Right renal pelvis (tissue), 4 donors: ENCODE results near the gene BCL2L14. TPM values are rescaled to one million over a fixed set of nuclear protein-coding genes. Genes with fewer than 3 reads are reported as not detected.
"Not testable (repeated sequence)": the region's sequence is repeated elsewhere in the genome, so short reads cannot be mapped to it uniquely, and the experiment has no call there.

Experiments used
- DNase-seq, 4 donors: peaks; one replicate each; pipeline ENCODE4 v3.0.0-alpha.2; 2013; ENCODE audit warnings: low read depth in 4 of 4, low spot score in 3 of 4, missing footprints in 1 of 4
- polyA plus RNA-seq, 4 donors: library from polyadenylated mRNA; unstranded; fragments of 120-200 nt; gene quantifications; one replicate each; pipeline ENCODE4 v1.2.1, GENCODE V29; 2013; ENCODE audit not compliant: insufficient read length in 4 of 4

BCL2L14 gene
- polyA plus RNA-seq, 4 donors: 0.22 to 0.97 (median 0.36) TPM

DNA sequence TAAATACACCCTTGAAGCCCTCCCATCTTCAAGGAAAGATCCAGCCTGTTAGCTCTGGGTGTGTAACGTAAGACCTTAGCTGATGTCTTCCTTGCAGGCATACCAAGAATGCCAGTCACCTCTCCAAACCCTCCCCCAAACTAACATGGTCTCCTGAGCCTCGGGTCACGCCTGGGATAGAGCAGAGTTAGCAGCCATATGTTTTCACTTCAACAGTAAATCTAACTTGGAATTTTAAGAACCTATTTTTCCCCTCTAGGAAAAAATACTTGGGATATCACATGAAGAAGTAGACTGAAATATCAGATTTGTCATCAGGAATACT is 27.9 kb downstream of the BCL2L14 start:
- no peak for DNase-seq

DNA sequence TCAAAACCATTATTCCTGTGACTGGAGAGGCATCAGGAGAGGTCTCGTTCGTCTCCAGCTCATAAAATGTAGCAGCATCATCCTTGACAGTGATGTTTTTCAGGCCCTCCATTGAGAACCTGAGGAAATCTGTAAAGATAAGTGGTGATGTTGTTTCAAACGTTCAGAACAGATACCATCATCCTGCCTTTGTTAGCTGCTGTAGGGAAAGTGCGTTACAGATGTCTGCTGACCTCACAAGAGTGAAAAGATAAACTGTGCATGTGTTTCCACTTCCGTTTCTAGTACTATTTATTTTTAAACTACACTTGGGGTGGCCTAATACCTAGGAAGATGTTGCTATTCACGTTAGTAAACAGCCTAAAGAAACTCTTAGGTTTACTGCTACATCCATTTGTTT is 28.4 kb downstream of the BCL2L14 start:
- no peak for DNase-seq

DNA sequence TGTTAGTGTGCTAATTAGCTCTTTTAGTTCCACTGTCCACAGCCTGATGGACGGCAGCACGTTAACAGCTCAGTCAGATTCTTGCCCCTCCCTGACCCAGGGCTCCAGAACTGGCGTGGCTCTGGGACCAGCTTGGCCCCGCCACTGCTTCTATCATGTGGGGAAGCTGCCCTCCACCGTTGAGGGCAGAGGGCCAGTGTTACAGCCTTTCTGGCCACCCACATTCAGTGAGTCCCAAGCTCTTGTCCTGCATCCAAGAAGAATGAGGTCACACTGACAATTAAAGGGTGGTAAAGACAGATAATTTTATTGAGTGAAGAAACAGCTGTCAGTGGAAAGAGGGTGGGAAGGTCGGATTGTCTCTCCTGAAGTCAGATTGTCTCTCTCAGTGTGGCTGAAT is 36.9 kb downstream of the BCL2L14 start:
- no peak for DNase-seq

DNA sequence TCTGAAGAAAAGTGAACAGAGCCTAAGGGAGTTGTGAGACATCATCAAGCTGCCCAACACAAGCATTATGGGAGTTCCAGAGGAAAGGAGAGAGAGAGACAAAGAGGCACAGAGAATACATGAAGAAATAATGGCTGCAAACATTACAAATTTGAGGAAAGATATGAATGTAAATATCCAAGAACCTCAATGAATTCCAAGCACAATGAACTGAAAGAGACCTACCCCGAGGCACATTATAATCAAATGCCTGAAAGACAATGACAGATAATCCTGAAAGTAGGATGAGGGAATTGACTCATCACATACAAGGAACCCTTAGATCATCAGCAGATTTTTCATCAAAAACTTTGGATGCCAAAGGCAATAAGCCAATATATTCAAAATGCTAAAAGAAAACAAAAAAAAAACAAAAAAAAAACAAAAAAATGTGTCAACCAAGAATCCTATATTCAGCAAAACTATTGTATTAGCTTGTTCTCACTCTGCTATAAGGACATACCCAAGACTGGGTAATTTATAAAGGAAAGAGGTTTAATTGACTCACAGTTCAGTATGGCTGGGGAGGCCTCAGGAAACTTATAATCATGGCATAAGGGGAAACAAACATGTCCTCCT is 37.8 kb downstream of the BCL2L14 start:
- no peak for DNase-seq

DNA sequence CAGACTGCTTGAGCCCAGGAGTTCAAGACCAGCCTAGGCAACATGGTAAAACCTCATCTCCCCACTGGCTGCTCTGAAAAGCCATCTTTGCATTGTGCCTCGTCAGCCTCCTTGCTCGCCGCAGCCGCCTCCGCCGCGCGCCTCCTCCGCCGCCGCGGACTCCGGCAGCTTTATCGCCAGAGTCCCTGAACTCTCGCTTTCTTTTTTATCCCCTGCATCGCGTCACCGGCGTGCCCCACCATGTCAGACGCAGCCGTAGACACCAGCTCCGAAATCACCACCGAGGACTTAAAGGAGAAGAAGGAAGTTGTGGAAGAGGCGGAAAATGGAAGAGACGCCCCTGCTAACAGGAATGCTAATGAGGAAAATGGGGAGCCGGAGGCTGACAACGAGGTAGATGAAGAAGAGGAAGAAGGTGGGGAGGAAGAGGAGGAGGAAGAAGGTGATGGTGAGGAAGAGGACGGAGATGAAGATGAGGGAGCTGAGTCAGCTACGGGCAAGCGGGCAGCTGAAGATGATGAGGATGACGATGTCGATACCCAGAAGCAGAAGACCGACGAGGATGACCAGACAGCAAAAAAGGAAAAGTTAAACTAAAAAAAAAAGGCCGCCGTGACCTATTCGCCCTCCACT is 40.3 kb downstream of the BCL2L14 start:
- DNase-seq: not testable (repeated sequence)

DNA sequence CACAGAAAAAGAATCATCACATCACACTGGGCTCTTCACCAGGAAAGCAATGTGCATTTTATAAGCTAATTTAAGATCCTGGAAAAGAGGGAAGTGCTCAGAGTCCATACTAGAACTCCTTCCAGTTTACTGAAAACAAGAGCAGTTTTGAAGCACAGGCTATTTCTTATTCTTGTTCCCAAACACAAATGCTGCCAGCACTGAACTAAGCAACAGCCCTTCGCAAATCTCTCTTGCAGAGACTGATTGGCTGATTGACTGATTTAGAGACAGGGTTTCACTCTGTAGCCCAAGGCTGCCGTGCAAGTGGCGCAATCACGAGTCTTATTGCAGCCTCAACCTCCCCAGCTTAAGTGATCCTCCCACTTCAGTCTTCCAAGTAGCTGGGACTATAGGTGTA is 44.8 kb downstream of the BCL2L14 start:
- no peak for DNase-seq

DNA sequence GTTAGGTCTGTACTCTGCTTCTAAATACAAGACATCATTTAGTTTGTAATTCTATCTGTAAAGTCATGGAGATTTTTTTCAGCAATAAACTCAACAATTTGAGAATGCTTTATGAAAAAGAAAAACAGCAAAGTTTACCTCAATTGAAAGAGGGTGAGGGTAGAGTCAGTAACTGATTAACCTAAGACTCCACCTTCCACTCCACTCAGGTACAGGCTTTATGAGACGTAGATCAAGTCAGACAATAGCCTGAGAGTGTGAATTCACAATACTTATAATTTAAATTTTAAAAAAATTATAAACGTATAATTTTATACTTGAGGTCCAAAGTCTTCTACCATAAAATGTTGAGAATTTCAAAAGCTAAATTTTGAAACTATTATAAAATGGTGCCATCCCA is 45.9 kb downstream of the BCL2L14 start:
- no peak for DNase-seq

DNA sequence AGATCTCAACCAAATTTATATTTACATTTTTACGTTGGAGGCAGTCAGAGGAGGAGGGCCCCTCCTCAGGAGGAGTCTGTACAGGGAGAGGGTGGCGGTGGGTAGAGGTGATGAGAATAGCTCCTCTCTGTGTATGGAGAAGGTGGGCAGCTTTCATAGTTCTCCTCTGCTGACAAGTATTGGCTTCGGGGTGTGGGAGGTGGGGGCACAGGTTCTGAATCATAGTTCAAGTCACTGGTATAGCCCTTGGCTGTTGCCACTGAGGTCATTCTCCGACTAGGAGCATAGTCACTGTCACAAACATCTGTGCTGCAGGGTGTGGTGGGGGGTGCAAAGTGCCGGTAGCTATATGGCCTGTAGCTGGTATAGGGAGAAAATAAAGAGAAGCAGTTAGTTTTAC is 50.3 kb downstream of the BCL2L14 start:
- no peak for DNase-seq

DNA sequence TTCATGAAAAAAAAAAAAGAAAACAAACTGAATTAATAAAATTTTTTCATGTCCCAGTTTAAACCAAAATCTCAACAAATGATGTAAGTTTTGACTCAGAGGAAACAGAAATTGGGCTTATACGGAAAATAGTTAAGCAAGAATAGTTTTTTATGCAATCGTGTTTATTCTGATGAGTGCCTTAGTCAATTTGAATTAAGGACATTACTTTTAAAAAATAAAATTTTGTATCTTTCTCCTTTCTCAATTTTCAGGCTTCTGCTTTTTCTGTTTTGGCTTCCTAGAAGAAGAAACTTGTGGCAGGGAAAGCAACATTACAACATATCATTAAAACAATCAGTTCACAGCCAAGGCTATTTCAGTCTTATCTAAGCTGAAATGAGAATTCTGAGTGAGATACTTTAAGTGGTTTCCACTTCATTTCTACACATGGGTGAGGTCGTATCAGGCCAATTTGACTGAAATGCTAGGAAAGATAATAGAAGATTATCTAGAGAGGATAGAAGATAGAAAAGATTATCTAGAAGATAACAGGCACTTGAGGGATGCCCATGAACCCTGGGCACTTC is 52.4 kb downstream of the BCL2L14 start:
- DNase-seq: no peak

DNA sequence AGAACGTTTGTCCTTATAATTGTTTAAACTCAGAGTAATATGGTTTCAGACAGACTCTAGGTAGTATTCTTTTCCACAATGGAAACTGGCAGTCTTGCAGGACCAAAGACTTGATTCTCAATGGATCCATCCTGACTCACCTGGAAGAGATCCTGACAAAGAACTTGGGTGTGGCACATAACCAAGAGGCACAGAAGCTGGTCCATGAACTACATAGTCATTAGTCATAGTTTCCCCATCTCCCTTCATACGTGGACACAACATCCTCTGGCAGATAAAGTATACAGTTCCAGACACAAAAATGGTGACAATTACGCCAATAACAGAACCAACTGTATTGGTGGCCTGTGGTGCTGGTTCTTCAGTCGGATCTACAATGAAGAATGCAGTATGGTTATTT is 55.8 kb downstream of the BCL2L14 start:
- no peak for DNase-seq

DNA sequence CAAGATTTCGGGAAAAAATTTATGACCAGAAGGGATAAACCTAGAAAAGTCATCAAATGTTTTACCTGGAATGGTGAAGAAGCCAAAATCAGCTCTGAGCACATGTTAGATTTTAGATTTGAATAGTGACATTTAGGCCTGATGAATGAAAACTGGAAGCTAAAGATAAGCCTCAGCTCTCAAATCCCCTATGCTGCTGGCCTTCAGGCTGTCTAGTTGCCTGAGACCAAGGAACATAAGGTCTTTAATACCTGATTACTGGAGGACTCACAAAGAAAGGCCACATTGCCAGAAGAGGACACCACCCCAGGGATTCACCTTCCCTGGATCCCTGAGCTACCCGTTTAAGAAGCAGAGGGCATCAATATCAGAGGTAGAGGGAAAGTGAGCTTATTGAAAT is 56.6 kb downstream of the BCL2L14 start:
- no peak for DNase-seq

DNA sequence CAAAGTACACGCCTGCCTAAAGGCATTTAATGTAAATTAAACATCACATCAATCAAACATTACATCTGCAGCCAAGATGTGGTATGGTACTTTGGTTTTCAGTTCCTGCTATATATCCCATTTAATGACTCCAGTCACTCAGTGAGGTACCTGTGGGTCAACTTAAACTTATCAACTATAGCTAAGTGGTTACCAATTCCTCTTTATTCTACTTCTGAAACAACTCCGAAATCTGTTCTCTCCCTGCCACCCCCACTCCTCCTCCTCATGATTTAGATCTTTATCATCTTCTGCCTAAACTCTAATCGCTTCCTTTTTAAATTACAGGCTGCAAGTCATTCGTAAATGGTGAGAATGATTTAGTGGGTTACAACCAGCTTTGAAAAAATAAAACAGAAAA is 57.9 kb downstream of the BCL2L14 start:
- DNase-seq: no peak

DNA sequence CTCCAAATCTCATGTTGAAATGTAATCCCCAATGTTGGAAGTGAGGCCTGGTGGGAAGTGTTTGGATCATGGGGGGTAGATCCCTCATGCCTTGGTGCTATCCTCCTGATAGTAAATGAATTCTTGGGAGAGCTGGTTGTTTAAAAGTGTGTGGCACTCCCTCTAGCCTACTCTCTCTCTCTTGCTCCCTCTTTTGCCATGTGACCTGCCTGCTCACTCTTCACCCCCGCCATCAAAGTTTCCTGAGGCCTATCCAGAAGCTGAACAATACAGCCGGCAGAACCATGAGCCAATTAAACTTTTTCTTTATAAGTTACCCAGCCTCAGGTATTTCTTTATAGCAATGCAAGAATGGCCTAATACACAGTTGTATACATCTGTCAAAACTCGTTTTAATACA is 62.5 kb downstream of the BCL2L14 start:
- DNase-seq: no peak

DNA sequence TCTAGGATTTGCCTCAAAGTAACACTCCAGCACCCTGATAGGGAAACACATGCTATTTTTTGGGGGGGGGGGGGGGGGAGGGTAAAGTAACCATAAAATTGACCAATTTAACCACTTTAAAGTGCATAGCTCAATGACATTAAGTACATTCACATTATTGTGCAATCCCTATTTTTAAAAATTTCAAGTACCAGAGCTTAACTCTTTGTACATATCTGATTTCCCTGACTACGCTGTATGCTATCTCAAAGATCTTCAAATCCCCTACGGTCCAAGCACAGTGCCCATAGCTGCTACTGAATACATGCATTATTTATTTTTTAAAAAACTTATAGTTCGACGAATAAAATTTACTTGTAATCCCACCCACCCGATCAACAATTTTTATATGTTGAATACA is 63.0 kb downstream of the BCL2L14 start:
- no peak for DNase-seq

DNA sequence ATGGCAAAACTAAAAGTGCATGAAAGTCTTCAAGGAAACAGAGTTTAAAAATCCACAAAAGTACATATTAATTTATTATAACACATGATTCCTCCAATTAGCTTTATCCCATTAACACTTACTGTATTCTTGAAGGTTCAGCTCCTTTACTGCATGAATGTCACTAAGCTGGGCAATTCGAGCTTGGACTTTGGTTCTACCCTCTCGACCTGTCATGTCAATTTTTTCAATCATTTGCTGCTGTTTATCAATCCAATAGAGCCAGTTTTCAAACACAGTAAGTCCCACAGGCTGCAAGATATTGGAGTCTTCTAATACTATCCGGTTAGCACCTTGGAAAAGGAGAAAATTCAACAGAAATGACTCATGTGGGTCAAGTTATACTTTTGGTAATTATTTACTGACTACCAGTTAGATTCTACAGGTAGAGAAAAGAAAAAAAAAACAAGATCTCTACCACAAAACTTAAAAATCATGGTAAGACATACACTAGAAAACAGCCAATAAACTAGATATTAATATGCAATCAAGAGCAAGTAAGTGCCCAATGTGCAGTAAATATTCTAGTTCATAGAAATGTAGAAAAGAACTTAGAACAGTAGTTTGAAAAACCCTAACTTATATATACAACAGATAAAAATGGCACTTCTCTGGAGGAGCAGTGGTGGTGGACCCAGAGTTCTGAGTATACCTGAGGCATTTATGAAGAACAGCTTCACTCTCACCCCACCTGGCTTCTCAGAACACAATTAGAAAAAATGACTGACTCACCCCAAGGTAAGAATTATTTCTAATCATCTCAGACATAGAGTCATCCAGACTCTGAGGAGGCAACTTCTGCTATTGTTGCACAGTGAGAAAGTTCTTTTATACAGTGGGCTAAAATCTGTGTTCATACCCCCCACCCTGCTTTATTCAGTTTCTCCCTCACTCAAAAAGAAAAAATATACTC is 67.7 kb downstream of the BCL2L14 start:
- no peak for DNase-seq

DNA sequence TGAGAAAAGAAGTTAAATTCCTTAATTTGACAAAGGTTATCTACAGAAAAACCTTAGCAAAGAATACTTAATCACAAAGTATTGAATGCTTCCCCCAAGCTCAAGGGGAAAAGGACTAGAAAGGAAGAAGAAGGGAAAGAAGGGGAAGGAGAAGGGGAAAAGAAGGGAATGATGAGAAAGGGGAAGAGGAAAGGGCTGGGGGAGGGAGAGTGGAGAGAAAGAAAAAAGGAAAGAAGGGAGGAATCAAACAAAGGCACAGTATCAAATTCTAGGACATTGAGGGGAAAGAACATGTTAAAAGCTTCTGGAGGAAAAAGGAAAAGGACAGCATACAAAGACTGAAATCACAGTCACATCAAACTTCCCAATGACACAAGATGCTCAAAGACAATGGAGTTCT is 70.3 kb downstream of the BCL2L14 start:
- no peak for DNase-seq

DNA sequence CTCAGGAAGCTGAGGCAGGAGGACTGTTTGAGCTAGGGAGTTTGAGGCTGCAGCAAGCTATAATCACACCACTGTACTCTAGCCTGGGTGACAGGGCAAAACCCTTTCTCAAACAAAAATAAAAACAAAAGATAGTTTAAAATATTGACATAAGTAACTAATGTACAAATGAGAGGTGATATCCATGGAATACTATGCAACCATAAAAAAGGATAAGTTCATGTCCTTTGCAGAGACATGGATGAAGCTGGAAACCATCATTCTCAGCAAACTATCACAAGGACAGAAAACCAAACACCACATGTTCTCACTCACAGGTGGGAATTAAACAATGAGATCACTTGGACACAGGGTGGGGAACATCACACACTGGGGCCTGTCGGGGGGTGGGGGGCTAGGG is 73.8 kb downstream of the BCL2L14 start:
- not testable (repeated sequence) for DNase-seq

DNA sequence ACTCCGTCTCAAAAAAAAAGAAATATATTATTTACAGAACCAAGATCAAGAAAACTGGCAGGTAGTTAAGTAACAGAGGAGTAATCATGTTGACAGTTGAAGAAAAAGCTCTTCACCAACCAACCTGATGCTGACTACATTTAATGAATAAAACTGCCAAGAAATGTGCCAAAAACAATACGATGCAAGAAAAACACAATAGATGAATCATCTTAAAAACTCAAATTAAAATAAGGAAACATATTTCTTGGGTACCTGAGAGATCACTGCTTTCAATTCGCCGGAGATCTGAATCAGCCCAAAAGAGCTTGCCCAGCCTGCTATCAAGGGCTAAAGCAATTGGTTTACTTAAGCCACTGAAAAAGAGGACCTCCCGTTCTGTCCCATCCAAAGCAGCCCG is 76.4 kb downstream of the BCL2L14 start:
- no peak for DNase-seq
